Breast epithelium (tissue), 4 donors: ENCODE measurements around the gene MYBPHL. TPM values are rescaled to one million over a fixed set of nuclear protein-coding genes. Genes with fewer than 3 reads are reported as not detected.

Experiments
- DNase-seq, 2 donors: peaks; one replicate each; pipeline ENCODE4 v3.0.0-alpha.2; 2019; ENCODE audit warnings: low spot score in 2 of 2
- H3K27ac ChIP-seq, 2 donors: fragments of 200-600 bp; sonication (generic) in 1 of 2; one replicate each; pipeline ENCODE4 v1.5.1; 2016 to 2019; ENCODE audit warnings: mild to moderate bottlenecking in 1 of 2
- H3K27me3 ChIP-seq, 2 donors: fragments of 200-600 bp; sonication (generic) in 1 of 2; one replicate each; pipeline versions ENCODE4 v1.5.1 to v1.6.0; 2017 to 2019; ENCODE audit warnings: control low read depth in 1 of 2, mild to moderate bottlenecking in 1 of 2
- H3K36me3 ChIP-seq: fragments of 200-600 bp; one replicate; pipeline ENCODE4 v1.5.1; 2019
- H3K4me1 ChIP-seq, 2 donors: fragments of 200-600 bp; sonication (generic); one replicate each; pipeline ENCODE4 v1.5.1; 2016 to 2019; ENCODE audit warnings: control low read depth in 1 of 2
- H3K4me3 ChIP-seq, 3 donors: fragments of 200-600 bp; sonication (generic); 1 replicate in 2 of 3; 2 replicates in 1 of 3; pipeline ENCODE4 v1.5.1; 2016 to 2019; ENCODE audit warnings: mild to moderate bottlenecking in 3 of 3, moderate library complexity in 2 of 3
- H3K9me3 ChIP-seq, 2 donors: fragments of 200-600 bp; sonication (generic) in 1 of 2; one replicate each; pipeline ENCODE4 v1.5.1; 2016 to 2019; ENCODE audit warnings: control low read depth in 1 of 2
- CTCF ChIP-seq, 3 donors: fragments of 450-650 bp; IDR thresholded peaks; one replicate each; pipeline ENCODE4 v1.5.1; 2016 to 2017; ENCODE audit warnings: antibody characterized with exemption in 3 of 3, mild to moderate bottlenecking in 3 of 3, moderate library complexity in 3 of 3
- POLR2A ChIP-seq: fragments of 450-650 bp; IDR thresholded peaks from one replicate; pipeline ENCODE4 v1.6.1; 2016; ENCODE audit warnings: antibody characterized with exemption, mild to moderate bottlenecking, moderate library complexity
- POLR2AphosphoS5 ChIP-seq, 3 donors: sonication (generic); formaldehyde crosslinking; IDR thresholded peaks; one replicate each; pipeline ENCODE4 v1.6.1; 2017; ENCODE audit warnings: antibody characterized with exemption in 3 of 3
- intact Hi-C: fragments of 100-400 bp; cut with DNase I; formaldehyde crosslinking; loops from one replicate; pipeline ENCODE4 v1.15.1; 2023; ENCODE audit warnings: low total_unique reads
- total RNA-seq, 3 donors: library from RNA; depleted of rRNA; stranded (reverse); fragments of >200 nt; gene quantifications; one replicate each; pipeline ENCODE4 v1.1.0, GENCODE V29; 2016

The MYBPHL gene
- total RNA-seq, 3 donors from 2014 or later = not detected

GRCh38 chr1:109269212-109269980 is 37.4 kb downstream of the MYBPHL start:
- Histone ChIP-seq H3K36me3 (no peaks in the 10 kb centered on the region), H3K27ac (no peak overlapping the region), H3K4me3 (no peak overlapping the region), H3K4me1 (peaks cover 0 to 11% of the 10 kb centered on the region in 2 donors), H3K27me3 (no peaks in the 10 kb centered on the region), H3K9me3 (no peaks in the 10 kb centered on the region)
- intact Hi-C loops = loop anchor here (10.0 kb wide), 1 partner anchor 135 kb away; no protein-coding TSS in a partner anchor
- no peak for DNase-seq
- TF ChIP-seq CTCF (IDR thresholded peaks at IDR 0.05) (no peak), POLR2A (no peak), POLR2AphosphoS5 (IDR thresholded peaks at IDR 0.05) (no peak)

GRCh38 chr1:109268431-109269211 is 38.2 kb downstream of the MYBPHL start:
- Histone ChIP-seq H3K27me3 (no peaks in the 10 kb centered on the region), H3K9me3 (no peaks in the 10 kb centered on the region), H3K4me1 (peaks cover 0 to 10% of the 10 kb centered on the region in 2 donors), H3K36me3 (no peaks in the 10 kb centered on the region), H3K4me3 (no peak overlapping the region), H3K27ac (no peak overlapping the region)
- intact Hi-C loops = loop anchor here (10.0 kb wide), 1 partner anchor 136 kb away; no protein-coding TSS in a partner anchor
- TF ChIP-seq CTCF (IDR thresholded peaks at IDR 0.05) (no peak), POLR2AphosphoS5 (IDR thresholded peaks at IDR 0.05) (no peak), POLR2A (no peak)
- DNase-seq = no peak

- H3K4me1 ChIP-seq = peaks cover 0 to 2% of the 10 kb centered on the region in 2 donors
- DNase-seq = no peak
- intact Hi-C loops = loop anchor here (10.0 kb wide), 1 partner anchor 137 kb away; no protein-coding TSS in a partner anchor
- H3K36me3 ChIP-seq = no peaks in the 10 kb centered on the region
- TF ChIP-seq CTCF (IDR thresholded peaks at IDR 0.05) (no peak), POLR2A (no peak), POLR2AphosphoS5 (IDR thresholded peaks at IDR 0.05) (no peak)
- H3K4me3 ChIP-seq = no peak overlapping the region
- no peaks in the 10 kb centered on the region for H3K9me3 ChIP-seq
- no peaks in the 10 kb centered on the region for H3K27me3 ChIP-seq
- peak overlapping the region; percentile 67 to 75 for H3K27ac ChIP-seq
These were observed 39.0 kb downstream of the MYBPHL start for GRCh38 chr1:109267743-109268300.

GRCh38 chr1:109266965-109267364 is 39.8 kb downstream of the MYBPHL start:
- no peaks in the 10 kb centered on the region for H3K36me3 ChIP-seq
- H3K27ac ChIP-seq = peak overlapping the region; percentile 67 to 75
- intact Hi-C loops = loop anchor here (10.0 kb wide), 1 partner anchor 138 kb away; no protein-coding TSS in a partner anchor
- H3K4me3 ChIP-seq = no peak overlapping the region
- TF ChIP-seq POLR2A = no peak
- TF ChIP-seq CTCF (IDR thresholded peaks at IDR 0.05) = no peak
- TF ChIP-seq POLR2AphosphoS5 (IDR thresholded peaks at IDR 0.05) = no peak
- no peaks in the 10 kb centered on the region for H3K9me3 ChIP-seq
- H3K27me3 ChIP-seq = no peaks in the 10 kb centered on the region
- no peak for DNase-seq
- no peaks in the 10 kb centered on the region for H3K4me1 ChIP-seq
